ELF-1 (cell line): Measurements from ENCODE around the gene NHS.

Experiments
- DNase-seq: peaks from one replicate; pipeline ENCODE4 v3.0.0-alpha.2; 2016; ENCODE audit warnings: low read depth, low spot score

NHS gene

DNA sequence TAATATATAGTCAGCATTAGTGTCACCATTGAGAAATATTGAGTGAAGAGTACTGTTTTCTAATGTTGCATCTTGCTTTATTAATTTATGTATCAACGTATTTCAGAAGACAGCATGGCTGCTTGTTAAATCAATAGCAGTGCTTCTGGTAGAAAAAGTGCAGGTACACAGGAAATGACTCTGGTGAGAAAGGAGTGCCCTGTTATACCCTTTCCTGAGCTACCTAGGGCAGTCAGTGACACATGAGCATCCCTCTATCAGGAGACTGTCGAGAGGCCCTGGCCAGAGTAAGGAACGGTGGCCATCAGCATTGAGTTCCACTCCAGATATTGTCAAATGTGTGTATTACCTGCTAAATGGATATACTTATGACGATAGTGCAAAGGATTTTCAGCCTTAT, 404.4 kb downstream of the NHS start:
- no peak for DNase-seq
